Small intestine (tissue), 7 donors: Measurements from ENCODE around the gene FTCD. TPM values are rescaled to one million over a fixed set of nuclear protein-coding genes. Genes with fewer than 3 reads are reported as not detected.

ENCODE experiments used
- DNase-seq, 2 donors: peaks; one replicate each; pipeline versions ENCODE4 v3.0.0 to v3.0.0-alpha.2; 2013
- FAIRE-seq: peaks from 2 replicates; lab custom pipeline; 2012; peaks lifted over from hg19 to GRCh38; lab: Jason Lieb, UNC
- H3K27ac ChIP-seq, 3 donors: one replicate each; pipeline ENCODE4 v1.5.1; 2013; ENCODE audit warnings: low read length in 2 of 3, mild to moderate bottlenecking in 2 of 3, control low read depth in 1 of 3, inconsistent platforms in 1 of 3, low read depth in 1 of 3, moderate library complexity in 1 of 3
- H3K27me3 ChIP-seq, 3 donors: one replicate each; pipeline ENCODE4 v1.6.1; 2013; ENCODE audit warnings: low read length in 3 of 3, inconsistent platforms in 1 of 3; ENCODE audit not compliant: control insufficient read depth in 3 of 3, insufficient read depth in 3 of 3
- H3K36me3 ChIP-seq, 3 donors: one replicate each; pipeline ENCODE4 v1.6.1; 2013; ENCODE audit warnings: low read length in 3 of 3, inconsistent platforms in 1 of 3, low read depth in 1 of 3, mild to moderate bottlenecking in 1 of 3, moderate library complexity in 1 of 3; ENCODE audit not compliant: control insufficient read depth in 3 of 3, insufficient read depth in 2 of 3
- H3K4me1 ChIP-seq, 3 donors: one replicate each; pipeline ENCODE4 v1.6.1; 2013; ENCODE audit warnings: low read length in 2 of 3, inconsistent platforms in 1 of 3, low read depth in 1 of 3, mild to moderate bottlenecking in 1 of 3, moderate library complexity in 1 of 3; ENCODE audit not compliant: control insufficient read depth in 3 of 3, insufficient read depth in 2 of 3
- H3K4me3 ChIP-seq, 3 donors: one replicate each; pipeline ENCODE4 v1.5.1; 2013; ENCODE audit warnings: low read length in 3 of 3, control low read depth in 1 of 3, inconsistent platforms in 1 of 3, low read depth in 1 of 3, mild to moderate bottlenecking in 1 of 3, moderate library complexity in 1 of 3
- H3K9me3 ChIP-seq, 2 donors: one replicate each; pipeline ENCODE4 v1.6.1; 2013; ENCODE audit warnings: low read depth in 1 of 2, low read length in 1 of 2; ENCODE audit not compliant: control insufficient read depth in 2 of 2, insufficient read depth in 1 of 2
- WGBS, 3 donors: extraction: QIAGEN DNeasy Blood & Tissue Kit; methylation state at CpG; one replicate each; pipeline ENCODE4 v1.1.7; 2013; 5-methylcytosine and 5-hydroxymethylcytosine counted together
- polyA plus RNA-seq, 4 donors: library from polyadenylated mRNA; stranded (reverse) in 3 of 4; unstranded in 1 of 4; fragments of 200-250 nt in 3 of 4; fragments of 120-200 nt in 1 of 4; gene quantifications; one replicate each; pipeline versions ENCODE4 v1.2.1 to v1.2.3, GENCODE V29; 2013
- donor health status: healthy with polysubstance abuse.
- donor health status: control.
- donor health status: control.
- donor health status: Bipolar disorder and iron deficiency.
- donor health status: healthy.

The FTCD gene
- polyA plus RNA-seq, 4 donors, result 0.31 to 71.8 (median 39.0) TPM

GRCh38 chr21:46122237-46122671 lies 33.1 kb downstream of the FTCD start:
- Histone ChIP-seq H3K27ac (no peak overlapping the region), H3K4me3 (no peak overlapping the region), H3K36me3 (peaks cover 0 to 54% (median 2%) of the 10 kb centered on the region in 3 donors), H3K4me1 (no peaks in the 10 kb centered on the region), H3K27me3 (no peaks in the 10 kb centered on the region), H3K9me3 (no peaks in the 10 kb centered on the region)
- FAIRE-seq (no peak), DNase-seq (no peak)
- 64 to 84% (median 74%) methylated on average over 12 of the region's 12 CpGs for WGBS, 3 donors

- H3K27me3 ChIP-seq, result no peaks in the 10 kb centered on the region
- peaks cover 0 to 58% (median 2%) of the 10 kb centered on the region in 3 donors for H3K36me3 ChIP-seq
- H3K4me1 ChIP-seq, result no peaks in the 10 kb centered on the region
- no peaks in the 10 kb centered on the region for H3K9me3 ChIP-seq
- no peak for DNase-seq
- WGBS, 3 donors, result 78 to 85% (median 80%) methylated on average over 27 to 29 of the region's 29 CpGs
- FAIRE-seq, result no peak
- no peak overlapping the region for H3K27ac ChIP-seq
- H3K4me3 ChIP-seq, result no peak overlapping the region
These were observed 33.8 kb downstream of the FTCD start for GRCh38 chr21:46121286-46122221.

GRCh38 chr21:46120301-46121285 lies 34.8 kb downstream of the FTCD start:
- H3K9me3 ChIP-seq, result no peaks in the 10 kb centered on the region
- no peak overlapping the region for H3K4me3 ChIP-seq
- DNase-seq (no peak), FAIRE-seq (no peak)
- H3K27me3 ChIP-seq, result no peaks in the 10 kb centered on the region
- H3K4me1 ChIP-seq, result no peaks in the 10 kb centered on the region
- H3K27ac ChIP-seq, result no peak overlapping the region
- peaks cover 0 to 64% (median 2%) of the 10 kb centered on the region in 3 donors for H3K36me3 ChIP-seq
- 67 to 82% (median 75%) methylated on average over 24 to 26 of the region's 26 CpGs for WGBS, 3 donors

GRCh38 chr21:46119637-46120271 lies 35.6 kb downstream of the FTCD start:
- no peak for FAIRE-seq
- DNase-seq, result no peak
- Histone ChIP-seq H3K36me3 (peaks cover 0 to 69% (median 2%) of the 10 kb centered on the region in 3 donors), H3K27ac (no peak overlapping the region), H3K4me3 (no peak overlapping the region), H3K4me1 (no peaks in the 10 kb centered on the region), H3K27me3 (no peaks in the 10 kb centered on the region), H3K9me3 (peaks cover 0 to 4% of the 10 kb centered on the region in 2 donors)
- WGBS, 3 donors, result 59 to 81% (median 68%) methylated on average over 13 to 14 of the region's 14 CpGs

- WGBS, 3 donors, result 73 to 91% (median 76%) methylated on average over 12 of the region's 12 CpGs
These were observed 36.2 kb downstream of the FTCD start for GRCh38 chr21:46119144-46119636.

GRCh38 chr21:46118316-46119143 lies 36.8 kb downstream of the FTCD start:
- FAIRE-seq, result no peak
- H3K4me3 ChIP-seq, result no peak overlapping the region

More at GRCh38 chr21:46119144-46119636, 36.2 kb downstream of the FTCD start:
- no peak for FAIRE-seq
- DNase-seq, result no peak
- H3K27me3 ChIP-seq, result no peaks in the 10 kb centered on the region
- H3K4me3 ChIP-seq, result no peak overlapping the region
- peaks cover 0 to 65% (median 2%) of the 10 kb centered on the region in 3 donors for H3K36me3 ChIP-seq
- H3K27ac ChIP-seq, result no peak overlapping the region
- H3K9me3 ChIP-seq, result peaks cover 0 to 4% of the 10 kb centered on the region in 2 donors
- no peaks in the 10 kb centered on the region for H3K4me1 ChIP-seq

GRCh38 chr21:46117586-46118315 lies 37.6 kb downstream of the FTCD start:
- no peak for DNase-seq

More at GRCh38 chr21:46118316-46119143, 36.8 kb downstream of the FTCD start:
- H3K4me1 ChIP-seq, result no peaks in the 10 kb centered on the region
- peaks cover 0 to 69% (median 2%) of the 10 kb centered on the region in 3 donors for H3K36me3 ChIP-seq
- no peak overlapping the region for H3K27ac ChIP-seq
- no peak for DNase-seq
- H3K9me3 ChIP-seq, result peaks cover 0 to 4% of the 10 kb centered on the region in 2 donors
- 76 to 89% (median 78%) methylated on average over 27 of the region's 27 CpGs for WGBS, 3 donors
- H3K27me3 ChIP-seq, result no peaks in the 10 kb centered on the region

More at GRCh38 chr21:46117586-46118315, 37.6 kb downstream of the FTCD start:
- no peak overlapping the region for H3K27ac ChIP-seq
- H3K4me3 ChIP-seq, result no peak overlapping the region
- no peaks in the 10 kb centered on the region for H3K4me1 ChIP-seq
- H3K27me3 ChIP-seq, result no peaks in the 10 kb centered on the region
- FAIRE-seq, result no peak
- peaks cover 0 to 75% (median 2%) of the 10 kb centered on the region in 3 donors for H3K36me3 ChIP-seq
- H3K9me3 ChIP-seq, result peaks cover 0 to 4% of the 10 kb centered on the region in 2 donors
- 71 to 80% (median 75%) methylated on average over 27 to 29 of the region's 29 CpGs for WGBS, 3 donors
